Spinal cord (tissue), 10 donors: Measurements from ENCODE around the gene GFM2. TPM values are rescaled to one million over a fixed set of nuclear protein-coding genes. Genes with fewer than 3 reads are reported as not detected.
"Not testable (repeated sequence)": the region's sequence is repeated elsewhere in the genome, so short reads cannot be mapped to it uniquely, and the experiment has no call there.

Source experiments
- DNase-seq, 6 donors: peaks; one replicate each; pipeline versions ENCODE4 v3.0.0 to v3.0.0-alpha.2; 2013 to 2015; ENCODE audit warnings: low spot score in 6 of 6, low read depth in 4 of 6
- H3K27ac ChIP-seq: one replicate; pipeline ENCODE4 v1.5.1; 2013; ENCODE audit warnings: low read depth, low read length, control low read depth
- H3K27me3 ChIP-seq: one replicate; pipeline ENCODE4 v1.6.1; 2013; ENCODE audit warnings: low read length; ENCODE audit not compliant: control insufficient read depth, insufficient read depth
- H3K36me3 ChIP-seq: one replicate; pipeline ENCODE4 v1.6.1; 2013; ENCODE audit warnings: low read length; ENCODE audit not compliant: control insufficient read depth, insufficient read depth
- H3K4me1 ChIP-seq: one replicate; pipeline ENCODE4 v1.6.1; 2013; ENCODE audit warnings: low read length; ENCODE audit not compliant: control insufficient read depth, insufficient read depth
- H3K4me3 ChIP-seq: one replicate; pipeline ENCODE4 v1.5.1; 2013; ENCODE audit warnings: low read depth, low read length, control low read depth
- H3K9me3 ChIP-seq: one replicate; pipeline ENCODE4 v1.6.1; 2013; ENCODE audit warnings: low read length; ENCODE audit not compliant: control insufficient read depth, insufficient read depth
- WGBS: methylation state at CpG from one replicate; pipeline ENCODE4 v1.1.5; 2013; ENCODE audit warnings: missing lambda C conversion rate; ENCODE audit not compliant: insufficient coverage; 5-methylcytosine and 5-hydroxymethylcytosine counted together
- polyA plus RNA-seq, 2 donors: library from polyadenylated mRNA; unstranded; fragments of 120-200 nt; gene quantifications; one replicate each; pipeline ENCODE4 v1.2.1, GENCODE V29; 2013; ENCODE audit not compliant: insufficient read length in 2 of 2
- total RNA-seq, 2 donors: library from RNA; depleted of rRNA in 1 of 2; stranded (reverse); fragments of 120-200 nt in 1 of 2; fragments of >200 nt in 1 of 2; gene quantifications; one replicate each; pipeline versions ENCODE4 v1.2.3 to v1.2.4, GENCODE V29; 2013 to 2014
- donor health status: healthy.

GFM2 gene
- total and polyA plus RNA-seq, 4 donors, result 36.2 to 64.2 (median 42.1) TPM

GRCh38 chr5:74778609-74779008 is 11.7 kb upstream of the GFM2 start:
- WGBS, result no CpG with 5 or more reads among the region's 2 CpGs
- Histone ChIP-seq H3K4me1 (no peaks in the 10 kb centered on the region), H3K36me3 (peaks cover 15% of the 10 kb centered on the region), H3K27ac (no peak overlapping the region), H3K9me3 (no peaks in the 10 kb centered on the region), H3K4me3 (no peak overlapping the region), H3K27me3 (no peaks in the 10 kb centered on the region)
- DNase-seq, result no peak

GRCh38 chr5:74772359-74772758 is 5.4 kb upstream of the GFM2 start:
- WGBS, result 83% methylated on average over 1 of the region's 7 CpGs
- H3K36me3 ChIP-seq, result peaks cover 39% of the 10 kb centered on the region
- no peaks in the 10 kb centered on the region for H3K9me3 ChIP-seq

GRCh38 chr5:74767579-74767913 is 629 bp upstream of the GFM2 start:
- Histone ChIP-seq H3K4me3 (peak overlapping the region; percentile 98), H3K9me3 (no peaks in the 10 kb centered on the region), H3K27ac (peak overlapping the region; percentile 73), H3K36me3 (peaks cover 15% of the 10 kb centered on the region), H3K4me1 (peaks cover 14% of the 10 kb centered on the region), H3K27me3 (no peaks in the 10 kb centered on the region)
- DNase-seq, result no peak
- WGBS, result 0% methylated on average over 4 of the region's 9 CpGs

More at GRCh38 chr5:74772359-74772758, 5.4 kb upstream of the GFM2 start:
- no peak for DNase-seq
- no peaks in the 10 kb centered on the region for H3K4me1 ChIP-seq
- H3K4me3 ChIP-seq, result no peak overlapping the region
- H3K27ac ChIP-seq, result no peak overlapping the region
- no peaks in the 10 kb centered on the region for H3K27me3 ChIP-seq

GRCh38 chr5:74766418-74766848 is 484 bp downstream of the GFM2 start:
- WGBS, result 0% methylated on average over 9 of the region's 10 CpGs
- no peaks in the 10 kb centered on the region for H3K9me3 ChIP-seq
- peaks cover 8% of the 10 kb centered on the region for H3K36me3 ChIP-seq
- H3K27me3 ChIP-seq, result no peaks in the 10 kb centered on the region
- peak overlapping the region; percentile 84 for H3K27ac ChIP-seq
- peak in 5 of 6 donors; percentile 7 to 66 (median 18) for DNase-seq
- H3K4me3 ChIP-seq, result peak overlapping the region; percentile 98
- H3K4me1 ChIP-seq, result peaks cover 14% of the 10 kb centered on the region

GRCh38 chr5:74765929-74766328 is 988 bp downstream of the GFM2 start:
- Histone ChIP-seq H3K36me3 (peaks cover 5% of the 10 kb centered on the region), H3K27me3 (no peaks in the 10 kb centered on the region), H3K4me1 (peaks cover 14% of the 10 kb centered on the region), H3K9me3 (no peaks in the 10 kb centered on the region), H3K4me3 (peak overlapping the region; percentile 98), H3K27ac (no peak overlapping the region)
- DNase-seq, result no peak
- 73% methylated on average over 21 of the region's 27 CpGs for WGBS

GRCh38 chr5:74765201-74765600 is 1.7 kb downstream of the GFM2 start:
- Histone ChIP-seq H3K36me3 (peaks cover 3% of the 10 kb centered on the region), H3K27ac (no peak overlapping the region), H3K4me3 (no peak overlapping the region), H3K27me3 (no peaks in the 10 kb centered on the region), H3K9me3 (no peaks in the 10 kb centered on the region), H3K4me1 (peaks cover 14% of the 10 kb centered on the region)
- 39% methylated on average over 2 of the region's 9 CpGs for WGBS
- no peak for DNase-seq

- Histone ChIP-seq H3K36me3 (no peaks in the 10 kb centered on the region), H3K9me3 (no peaks in the 10 kb centered on the region), H3K4me1 (peaks cover 14% of the 10 kb centered on the region), H3K27ac (no peak overlapping the region), H3K4me3 (no peak overlapping the region), H3K27me3 (no peaks in the 10 kb centered on the region)
- no peak for DNase-seq
Measured at GRCh38 chr5:74763504-74763903, 3.4 kb downstream of the GFM2 start.

- no peak overlapping the region for H3K4me3 ChIP-seq
- no peaks in the 10 kb centered on the region for H3K9me3 ChIP-seq
- DNase-seq, result no peak
- H3K27ac ChIP-seq, result no peak overlapping the region
- 100% methylated on average over 2 of the region's 2 CpGs for whole genome bisulfite sequencing
- H3K4me1 ChIP-seq, result peaks cover 14% of the 10 kb centered on the region
- H3K27me3 ChIP-seq, result no peaks in the 10 kb centered on the region
- no peaks in the 10 kb centered on the region for H3K36me3 ChIP-seq
Measured at GRCh38 chr5:74762599-74762998, 4.3 kb downstream of the GFM2 start.

- H3K9me3 ChIP-seq, result peaks cover 3% of the 10 kb centered on the region
- H3K4me1 ChIP-seq, result peaks cover 13% of the 10 kb centered on the region
- no peaks in the 10 kb centered on the region for H3K27me3 ChIP-seq
- peaks cover 6% of the 10 kb centered on the region for H3K36me3 ChIP-seq
- DNase-seq, result no peak
- no peak overlapping the region for H3K4me3 ChIP-seq
- WGBS, result no CpG with 5 or more reads among the region's 1 CpG
- no peak overlapping the region for H3K27ac ChIP-seq
Measured at GRCh38 chr5:74761241-74761640, 5.7 kb downstream of the GFM2 start.

GRCh38 chr5:74748742-74749141 is 18.2 kb downstream of the GFM2 start:
- H3K4me1 ChIP-seq, H3K9me3 ChIP-seq, H3K27me3 ChIP-seq, H3K4me3 ChIP-seq, DNase-seq, H3K27ac ChIP-seq: not testable (repeated sequence)
- H3K36me3 ChIP-seq, result peaks cover 11% of the 10 kb centered on the region
- no CpG with 5 or more reads among the region's 4 CpGs for WGBS
